Thyroid gland (tissue), 4 donors: Measurements from ENCODE around the gene NT5C2.
"Not testable (repeated sequence)": the region's sequence is repeated elsewhere in the genome, so short reads cannot be mapped to it uniquely, and the experiment has no call there.

Source experiments
- POLR2A ChIP-seq, 2 donors: fragments of 450-650 bp; IDR thresholded peaks; one replicate each; pipeline ENCODE4 v1.6.1; 2017; ENCODE audit warnings: antibody characterized with exemption in 2 of 2, mild to moderate bottlenecking in 2 of 2, moderate library complexity in 1 of 2
- TF ChIP-seq, protein P1 (sequence below), 6 experiments: fragments of 200-600 bp in 3 of 6; fragments of 450-650 bp in 3 of 6; sonication (generic) in 3 of 6; IDR thresholded peaks; one replicate each; pipeline ENCODE4 v1.5.1; 2016 to 2019; ENCODE audit warnings: antibody characterized with exemption in 6 of 6, mild to moderate bottlenecking in 2 of 6, inconsistent platforms in 1 of 6, moderate library complexity in 1 of 6

DNA sequence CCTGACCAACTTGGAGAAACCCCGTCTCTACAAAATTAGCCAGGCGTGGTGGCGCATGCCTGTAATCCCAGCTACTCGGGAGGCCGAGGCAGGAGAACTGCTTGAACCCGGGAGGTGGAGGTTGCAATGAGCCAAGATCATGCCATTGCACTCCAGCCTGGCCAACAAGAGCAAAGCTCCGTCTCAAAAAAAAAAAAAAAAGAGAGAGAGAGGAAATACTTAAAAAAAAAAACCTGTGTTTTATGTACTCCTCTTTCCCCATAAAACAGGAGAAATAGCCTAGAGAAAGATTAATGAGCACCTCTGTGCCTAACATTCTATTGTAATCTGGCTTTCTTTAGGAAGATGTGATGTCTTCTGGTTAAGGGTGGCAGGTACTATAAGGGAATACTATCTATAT, 1.9 kb downstream of the NT5C2 start:
- TF ChIP-seq, protein P1, sequence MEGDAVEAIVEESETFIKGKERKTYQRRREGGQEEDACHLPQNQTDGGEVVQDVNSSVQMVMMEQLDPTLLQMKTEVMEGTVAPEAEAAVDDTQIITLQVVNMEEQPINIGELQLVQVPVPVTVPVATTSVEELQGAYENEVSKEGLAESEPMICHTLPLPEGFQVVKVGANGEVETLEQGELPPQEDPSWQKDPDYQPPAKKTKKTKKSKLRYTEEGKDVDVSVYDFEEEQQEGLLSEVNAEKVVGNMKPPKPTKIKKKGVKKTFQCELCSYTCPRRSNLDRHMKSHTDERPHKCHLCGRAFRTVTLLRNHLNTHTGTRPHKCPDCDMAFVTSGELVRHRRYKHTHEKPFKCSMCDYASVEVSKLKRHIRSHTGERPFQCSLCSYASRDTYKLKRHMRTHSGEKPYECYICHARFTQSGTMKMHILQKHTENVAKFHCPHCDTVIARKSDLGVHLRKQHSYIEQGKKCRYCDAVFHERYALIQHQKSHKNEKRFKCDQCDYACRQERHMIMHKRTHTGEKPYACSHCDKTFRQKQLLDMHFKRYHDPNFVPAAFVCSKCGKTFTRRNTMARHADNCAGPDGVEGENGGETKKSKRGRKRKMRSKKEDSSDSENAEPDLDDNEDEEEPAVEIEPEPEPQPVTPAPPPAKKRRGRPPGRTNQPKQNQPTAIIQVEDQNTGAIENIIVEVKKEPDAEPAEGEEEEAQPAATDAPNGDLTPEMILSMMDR (IDR thresholded peaks at IDR 0.05) = not testable (repeated sequence)
- not testable (repeated sequence) for TF ChIP-seq POLR2A (IDR thresholded peaks at IDR 0.05)
